ENCODE results near the gene SLAIN1. TPM values are rescaled to one million over a fixed set of nuclear protein-coding genes. Genes with fewer than 3 reads are reported as not detected.

SLAIN1 gene
- total and polyA plus RNA-seq, 2 donors (not counting 1 experiment from before 2014, with no cell fraction given): 12.7 to 29.5 TPM

DNA sequence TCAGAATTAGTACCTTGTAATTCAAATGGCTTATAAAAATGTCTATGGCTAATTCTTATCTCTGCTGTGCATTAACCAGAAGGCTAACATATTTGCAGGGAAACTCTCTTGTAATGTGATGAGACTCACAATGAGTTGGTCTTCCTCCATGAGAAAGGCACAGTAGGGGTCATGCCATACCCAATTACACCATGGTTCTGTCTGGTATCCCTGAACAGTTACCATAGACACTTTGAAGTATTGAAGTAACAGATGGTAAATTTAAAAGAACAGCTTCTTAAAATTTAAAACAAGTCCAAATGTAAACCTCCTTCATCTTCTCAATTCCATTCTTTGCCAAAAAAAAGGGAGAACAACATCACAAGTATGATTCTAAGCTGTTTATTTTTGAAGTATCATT, 22.6 kb upstream of the SLAIN1 start:
- no peak overlapping the region for H3K27ac Mint-ChIP-seq
- peaks cover 6% of the 10 kb centered on the region for H3K9me3 Mint-ChIP-seq (ENCODE audit: insufficient read depth)
- no peak overlapping the region for H2AFZ ChIP-seq (ENCODE audit: insufficient read depth, low read depth, low read length, poor library complexity, severe bottlenecking)
- no peaks in the 10 kb centered on the region for H3K79me2 ChIP-seq (ENCODE audit: control insufficient read depth, insufficient read depth, low read length)
- H3K27me3 Mint-ChIP-seq: peaks cover 63% of the 10 kb centered on the region
- peaks cover 0 to 17% (median 6%) of the 10 kb centered on the region in 4 experiments for H3K27me3 ChIP-seq (replicated peaks in 1 of 4; ENCODE audit: control extremely low read depth in 1 of 4, control insufficient read depth in 3 of 4, insufficient read depth in 4 of 4, low read length in 3 of 4)
- ChIA-PET POLR2A (interaction anchor here (0.7 kb wide), 1 partner anchor 685 kb away, joined by 4 read pairs; no protein-coding TSS in a partner anchor), CTCF (interaction anchor here (0.6 kb wide), 1 partner anchor 655 kb away, joined by 4 read pairs; no protein-coding TSS in a partner anchor)
- no peak overlapping the region for H3K4me2 ChIP-seq (replicated peaks; ENCODE audit: low read depth, low read length, poor library complexity, severe bottlenecking)
- no peaks in the 10 kb centered on the region for H4K20me1 ChIP-seq (ENCODE audit: control insufficient read depth, insufficient read depth, low read length, poor library complexity, severe bottlenecking)
- H3K4me3 ChIP-seq (ENCODE audit: control extremely low read depth in 1 of 5, extremely low read depth in 1 of 5, insufficient read depth in 1 of 5, low read depth in 2 of 5, low read length in 4 of 5): no peak overlapping the region
- peaks cover 2 to 3% (median 3%) of the 10 kb centered on the region in 3 donors for H3K9me3 ChIP-seq (ENCODE audit: control extremely low read depth in 1 of 3, control insufficient read depth in 2 of 3, insufficient read depth in 1 of 3, low read length in 2 of 3)
- DNase-seq (no peak), ATAC-seq (ENCODE audit: low read depth) (no peak)
- H3K27ac ChIP-seq (ENCODE audit: low read length in 2 of 2): no peak overlapping the region
- TF ChIP-seq CTCF (IDR thresholded peaks at IDR 0.05) (no peak), EZH2 (IDR thresholded peaks at IDR 0.05; ENCODE audit: borderline replicate concordance, insufficient read depth, low read depth, low read length, poor library complexity, severe bottlenecking) (no peak)
- intact Hi-C loops (cut with micrococcal nuclease): no loop called here
- no peak overlapping the region for H3K9ac ChIP-seq (ENCODE audit: low read length)
- no peak overlapping the region for H3K4me3 Mint-ChIP-seq
- no peaks in the 10 kb centered on the region for H3K4me1 Mint-ChIP-seq
- no peaks in the 10 kb centered on the region for H3K36me3 ChIP-seq (replicated peaks in 1 of 2; ENCODE audit: control extremely low read depth in 1 of 2, control insufficient read depth in 1 of 2, extremely low read depth in 1 of 2, insufficient read depth in 2 of 2, low read length in 1 of 2)
- no peaks in the 10 kb centered on the region for H3K4me1 ChIP-seq (ENCODE audit: control insufficient read depth in 2 of 2, insufficient read depth in 2 of 2, low read length in 2 of 2)

DNA sequence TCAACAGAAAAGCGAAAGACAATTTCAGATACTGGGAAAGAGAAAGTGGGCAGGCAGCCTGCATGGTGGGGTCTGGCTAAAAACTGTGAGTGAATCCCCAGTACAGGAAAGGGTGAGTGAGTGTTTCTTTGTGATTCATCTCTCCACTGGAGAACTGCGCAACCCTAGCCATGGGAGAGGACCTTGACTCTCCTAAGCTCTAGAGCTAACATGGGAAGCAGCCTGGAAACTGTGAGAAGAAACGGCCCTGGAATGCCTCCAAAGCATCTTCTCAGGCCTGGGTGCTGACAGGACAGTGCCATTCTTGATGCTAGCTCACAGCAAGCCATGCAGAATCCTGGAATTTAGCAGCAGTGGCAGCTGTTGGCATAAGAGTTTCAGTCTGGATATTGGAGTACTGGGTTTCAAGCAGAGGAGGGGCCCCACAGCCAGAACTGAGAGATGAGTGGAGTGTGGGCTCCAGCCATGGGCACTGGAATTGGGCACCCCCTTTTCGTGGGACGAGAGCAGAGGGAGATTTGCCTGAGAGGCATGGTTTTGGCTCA, 18.7 kb upstream of the SLAIN1 start:
- peaks cover 3% of the 10 kb centered on the region for H3K9me3 Mint-ChIP-seq (ENCODE audit: insufficient read depth)
- no peak overlapping the region for H3K4me3 ChIP-seq (ENCODE audit: control extremely low read depth in 1 of 5, extremely low read depth in 1 of 5, insufficient read depth in 1 of 5, low read depth in 2 of 5, low read length in 4 of 5)
- no peak overlapping the region for H3K4me2 ChIP-seq (replicated peaks; ENCODE audit: low read depth, low read length, poor library complexity, severe bottlenecking)
- H3K4me3 Mint-ChIP-seq: no peak overlapping the region
- H3K79me2 ChIP-seq (ENCODE audit: control insufficient read depth, insufficient read depth, low read length): no peaks in the 10 kb centered on the region
- intact Hi-C loops (cut with micrococcal nuclease): no loop called here
- no peak for DNase-seq
- ATAC-seq (ENCODE audit: low read depth): no peak
- H3K9ac ChIP-seq (ENCODE audit: low read length): no peak overlapping the region
- peaks cover 0 to 17% (median 9%) of the 10 kb centered on the region in 4 experiments for H3K27me3 ChIP-seq (replicated peaks in 1 of 4; ENCODE audit: control extremely low read depth in 1 of 4, control insufficient read depth in 3 of 4, insufficient read depth in 4 of 4, low read length in 3 of 4)
- no peak overlapping the region for H3K27ac Mint-ChIP-seq
- TF ChIP-seq EZH2 (IDR thresholded peaks at IDR 0.05; ENCODE audit: borderline replicate concordance, insufficient read depth, low read depth, low read length, poor library complexity, severe bottlenecking) (no peak), CTCF (IDR thresholded peaks at IDR 0.05) (no peak)
- ChIA-PET CTCF (no interaction called here), POLR2A (no interaction called here)
- peaks cover 2 to 3% (median 3%) of the 10 kb centered on the region in 3 donors for H3K9me3 ChIP-seq (ENCODE audit: control extremely low read depth in 1 of 3, control insufficient read depth in 2 of 3, insufficient read depth in 1 of 3, low read length in 2 of 3)
- no peaks in the 10 kb centered on the region for H4K20me1 ChIP-seq (ENCODE audit: control insufficient read depth, insufficient read depth, low read length, poor library complexity, severe bottlenecking)
- H3K27me3 Mint-ChIP-seq: peaks cover 38% of the 10 kb centered on the region
- H3K4me1 Mint-ChIP-seq: no peaks in the 10 kb centered on the region
- WGBS (ENCODE audit: insufficient coverage): 78% methylated on average over 5 of the region's 5 CpGs
- H3K4me1 ChIP-seq (ENCODE audit: control insufficient read depth in 2 of 2, insufficient read depth in 2 of 2, low read length in 2 of 2): no peaks in the 10 kb centered on the region
- no peak overlapping the region for H2AFZ ChIP-seq (ENCODE audit: insufficient read depth, low read depth, low read length, poor library complexity, severe bottlenecking)
- H3K27ac ChIP-seq (ENCODE audit: low read length in 2 of 2): no peak overlapping the region
- H3K36me3 ChIP-seq (replicated peaks in 1 of 2; ENCODE audit: control extremely low read depth in 1 of 2, control insufficient read depth in 1 of 2, extremely low read depth in 1 of 2, insufficient read depth in 2 of 2, low read length in 1 of 2): no peaks in the 10 kb centered on the region
